Ovary (tissue), 9 donors: ENCODE measurements around the gene GDAP2. TPM values are rescaled to one million over a fixed set of nuclear protein-coding genes. Genes with fewer than 3 reads are reported as not detected.
"Not testable (repeated sequence)": the region's sequence is repeated elsewhere in the genome, so short reads cannot be mapped to it uniquely, and the experiment has no call there.

ENCODE experiments used
- DNase-seq, 5 donors: peaks; one replicate each; pipeline ENCODE4 v3.0.0-alpha.2; 2019 to 2020
- H3K27ac ChIP-seq, 2 donors: fragments of 200-600 bp; one replicate each; pipeline versions ENCODE4 v1.5.1 to v1.8.0; 2019 to 2022
- H3K27me3 ChIP-seq: fragments of 200-600 bp; one replicate; pipeline ENCODE4 v1.8.0; 2022
- H3K36me3 ChIP-seq: fragments of 200-600 bp; sonication (generic); one replicate; pipeline ENCODE4 v1.5.1; 2019
- H3K4me1 ChIP-seq: one replicate; pipeline ENCODE4 v1.8.1; 2013; ENCODE audit warnings: mild to moderate bottlenecking, moderate library complexity; ENCODE audit not compliant: insufficient read depth
- H3K4me3 ChIP-seq: fragments of 200-600 bp; sonication (generic); one replicate; pipeline ENCODE4 v1.5.1; 2017
- H3K9me3 ChIP-seq, 2 donors: fragments of 200-600 bp in 1 of 2; sonication (generic) in 1 of 2; one replicate each; pipeline versions ENCODE4 v1.5.1 to v1.8.1; 2013 to 2019; ENCODE audit warnings: mild to moderate bottlenecking in 1 of 2, moderate library complexity in 1 of 2
- CTCF ChIP-seq, 3 donors: fragments of 450-650 bp in 2 of 3; fragments of 200-600 bp in 1 of 3; IDR thresholded peaks; one replicate each; pipeline versions ENCODE4 v1.5.1 to v1.8.0; 2016 to 2022; ENCODE audit warnings: antibody characterized with exemption in 3 of 3, mild to moderate bottlenecking in 1 of 3
- EP300 ChIP-seq: sonication (generic); formaldehyde crosslinking; IDR thresholded peaks from one replicate; pipeline ENCODE4 v1.6.1; 2017; ENCODE audit warnings: antibody characterized with exemption
- POLR2A ChIP-seq: fragments of 450-650 bp; IDR thresholded peaks from one replicate; pipeline ENCODE4 v1.6.1; 2017; ENCODE audit warnings: antibody characterized with exemption, mild to moderate bottlenecking, moderate library complexity
- WGBS, 3 donors: extraction: QIAGEN DNeasy Blood & Tissue Kit in 1 of 3; methylation state at CpG; one replicate each; pipeline versions ENCODE4 v1.1.5 to v1.1.7; 2013 to 2017; 5-methylcytosine and 5-hydroxymethylcytosine counted together
- intact Hi-C, 4 donors: fragments of 100-400 bp; cut with DNase I; formaldehyde crosslinking; loops; one replicate each; pipeline versions ENCODE4 v1.11.0 to v1.15.1; 2022 to 2023
- polyA plus RNA-seq, 2 donors: library from polyadenylated mRNA; stranded (reverse); fragments of 200-250 nt in 1 of 2; fragments of 350-450 nt in 1 of 2; fragmentation: Illumina TruSeq in 1 of 2; extraction: RNeasy Lipid Tissue Mini Kit (QIAGEN cat#74804) in 1 of 2; gene quantifications; one replicate each; pipeline ENCODE4 v1.2.3, GENCODE V29; 2013 to 2014
- total RNA-seq, 7 donors: library from RNA; depleted of rRNA in 2 of 7; stranded (reverse); fragments of >200 nt in 2 of 7; fragmentation: NEBNext Ultra II Directional in 3 of 7; extraction: Animal tissue kit (Norgen Biotek cat#: 25700) in 3 of 7; gene quantifications; one replicate each; pipeline versions ENCODE4 v1.1.0 to v1.2.4, GENCODE V29; 2016 to 2023
- donor health status: DM: no; HTN: no; CAD: no; lungs with moderate emphysema.
- donor health status: DM: no; HTN: no; CAD: no.
- donor health status: Bipolar disorder and iron deficiency.
- donor health status: DM: yes; HTN: yes; CAD: no.
- donor health status: DM: no; HTN: no; CAD: no.
- donor health status: DM: yes; HTN: yes; CAD: no.

The GDAP2 gene
- total and polyA plus RNA-seq, 9 donors, result 2.4 to 29.8 (median 20.8) TPM

GRCh38 chr1:117930173-117930447, 689 bp upstream of the GDAP2 start:
- WGBS, 3 donors, result 0% methylated on average over 12 of the region's 12 CpGs
- H3K36me3 ChIP-seq, result no peaks in the 10 kb centered on the region
- peak overlapping the region; percentile 68 for H3K4me3 ChIP-seq
- no peak for TF ChIP-seq CTCF (IDR thresholded peaks at IDR 0.05)
- TF ChIP-seq POLR2A, result no peak
- TF ChIP-seq EP300, result no peak
- H3K27ac ChIP-seq, result no peak overlapping the region
- H3K9me3 ChIP-seq, result no peaks in the 10 kb centered on the region
- no peak for DNase-seq
- intact Hi-C loops, result no loop called here
- peaks cover 11% of the 10 kb centered on the region for H3K4me1 ChIP-seq
- no peaks in the 10 kb centered on the region for H3K27me3 ChIP-seq

DNA sequence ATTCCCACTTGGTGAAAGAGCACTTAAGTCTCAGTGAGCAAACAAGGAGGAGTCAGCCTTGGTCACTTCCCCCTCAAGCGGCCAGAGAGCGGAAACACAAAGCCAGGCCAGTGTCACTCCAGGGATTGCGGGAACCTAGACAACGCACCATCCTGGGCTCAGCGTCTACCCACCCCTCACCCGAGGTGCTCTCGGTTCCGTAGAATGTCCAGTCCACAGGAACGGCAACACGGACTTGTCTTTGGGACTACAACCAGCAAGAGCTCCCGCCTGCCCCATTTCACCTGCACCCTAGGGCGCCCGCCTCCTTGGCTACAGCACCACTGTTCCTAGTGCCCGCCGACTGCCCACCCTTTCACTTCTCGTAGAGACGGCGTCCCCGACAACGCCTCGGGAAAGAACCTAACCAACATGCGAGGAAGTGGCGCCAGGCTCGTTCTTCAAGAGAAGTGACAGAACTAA, 509 bp downstream of the GDAP2 start:
- DNase-seq, result peak in 2 of 5 donors; percentile 24 to 29
- 0 to 1% (median 0%) methylated on average over 24 of the region's 24 CpGs for WGBS, 3 donors
- TF ChIP-seq EP300, result no peak
- no peak for TF ChIP-seq CTCF (IDR thresholded peaks at IDR 0.05)
- no peak for TF ChIP-seq POLR2A
- Histone ChIP-seq H3K4me1 (peaks cover 11% of the 10 kb centered on the region), H3K4me3 (peak overlapping the region; percentile 68), H3K27me3 (no peaks in the 10 kb centered on the region), H3K36me3 (no peaks in the 10 kb centered on the region), H3K27ac (peak overlapping the region in 1 of 2 donors; percentile 54), H3K9me3 (no peaks in the 10 kb centered on the region)
- intact Hi-C loops, result no loop called here

DNA sequence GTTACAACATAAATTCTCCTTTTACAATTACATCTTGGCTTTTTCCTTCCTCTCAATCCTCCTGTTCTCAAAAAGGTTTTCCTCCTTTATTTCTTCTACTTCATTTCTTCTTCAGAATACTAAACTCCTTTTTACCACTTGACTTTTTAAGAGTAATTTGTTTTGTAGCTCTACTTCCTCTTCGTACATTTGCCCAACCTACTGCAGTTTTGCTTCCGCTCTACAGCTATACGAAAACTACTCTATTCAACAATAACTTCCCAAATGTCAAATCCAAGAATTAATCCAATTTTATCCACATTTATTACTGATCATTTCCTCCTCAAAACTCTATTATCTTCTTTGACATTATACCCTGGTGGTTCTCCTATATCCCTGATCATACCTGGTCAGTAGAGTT, 3.4 kb downstream of the GDAP2 start:
- intact Hi-C loops, result no loop called here
- no peaks in the 10 kb centered on the region for H3K27me3 ChIP-seq
- no peak overlapping the region for H3K4me3 ChIP-seq
- H3K36me3 ChIP-seq, result no peaks in the 10 kb centered on the region
- peaks cover 10% of the 10 kb centered on the region for H3K4me1 ChIP-seq
- 91 to 97% (median 94%) methylated on average over 3 of the region's 3 CpGs for WGBS, 3 donors
- TF ChIP-seq CTCF (IDR thresholded peaks at IDR 0.05) (no peak), EP300 (no peak), POLR2A (no peak)
- no peak for DNase-seq
- H3K27ac ChIP-seq, result no peak overlapping the region
- no peaks in the 10 kb centered on the region for H3K9me3 ChIP-seq

- H3K36me3 ChIP-seq, intact Hi-C loops, H3K9me3 ChIP-seq, H3K4me3 ChIP-seq, H3K4me1 ChIP-seq, H3K27ac ChIP-seq, DNase-seq, H3K27me3 ChIP-seq: not testable (repeated sequence)
- 85 to 88% (median 87%) methylated on average over 7 of the region's 7 CpGs for WGBS, 3 donors
These were observed 6.7 kb downstream of the GDAP2 start for GRCh38 chr1:117922717-117923116.

GRCh38 chr1:117921991-117922390, 7.4 kb downstream of the GDAP2 start:
- TF ChIP-seq CTCF (IDR thresholded peaks at IDR 0.05) (no peak), POLR2A (no peak), EP300 (no peak)
- H3K27ac ChIP-seq, result no peak overlapping the region
- no peak overlapping the region for H3K4me3 ChIP-seq
- no peak for DNase-seq
- intact Hi-C loops, result no loop called here
- no peaks in the 10 kb centered on the region for H3K27me3 ChIP-seq
- no peaks in the 10 kb centered on the region for H3K9me3 ChIP-seq
- no peaks in the 10 kb centered on the region for H3K4me1 ChIP-seq
- H3K36me3 ChIP-seq, result no peaks in the 10 kb centered on the region
- WGBS, 3 donors, result 97 to 100% (median 98%) methylated on average over 2 of the region's 2 CpGs
